Loucy (cell line): Measurements from ENCODE around the gene SGO2.

ENCODE experiments used
- H2AFZ ChIP-seq: fragments of 200-600 bp; sonication (generic); 2 replicates; pipeline ENCODE4 v1.6.0; 2016; ENCODE audit warnings: antibody characterized with exemption, mild to moderate bottlenecking, low read length, moderate library complexity
- H3F3A ChIP-seq: fragments of 200-600 bp; 2 replicates; pipeline ENCODE4 v1.6.0; 2016; ENCODE audit warnings: antibody characterized with exemption, low read depth, mild to moderate bottlenecking
- H3K27me3 ChIP-seq: fragments of 200-600 bp; sonication (generic); 2 replicates; pipeline ENCODE4 v1.6.1; 2014; ENCODE audit warnings: low read length, mild to moderate bottlenecking; ENCODE audit not compliant: insufficient read depth, poor library complexity, severe bottlenecking
- H3K36me3 ChIP-seq: fragments of 200-600 bp; sonication (generic); 2 replicates; pipeline ENCODE4 v1.6.1; 2016; ENCODE audit warnings: low read length; ENCODE audit not compliant: insufficient read depth
- H3K4me1 ChIP-seq: fragments of 200-600 bp; sonication (generic); 2 replicates; pipeline ENCODE4 v1.5.1; 2014; ENCODE audit warnings: low read length, mild to moderate bottlenecking; ENCODE audit not compliant: insufficient read depth, poor library complexity, severe bottlenecking
- H3K4me2 ChIP-seq: fragments of 200-600 bp; sonication (generic); 2 replicates; pipeline ENCODE4 v1.6.0; 2014; ENCODE audit warnings: antibody characterized with exemption, low read length, low read depth, mild to moderate bottlenecking; ENCODE audit not compliant: poor library complexity, severe bottlenecking
- H3K4me3 ChIP-seq: fragments of 200-600 bp; sonication (generic); 2 replicates; pipeline ENCODE4 v1.5.1; 2014; ENCODE audit warnings: low read length, mild to moderate bottlenecking, mixed read lengths; ENCODE audit not compliant: poor library complexity, severe bottlenecking
- H3K79me2 ChIP-seq: fragments of 200-600 bp; sonication (generic); 2 replicates; pipeline ENCODE4 v1.6.1; 2014; ENCODE audit warnings: low read length; ENCODE audit not compliant: insufficient read depth
- H3K9ac ChIP-seq: fragments of 200-600 bp; sonication (generic); 2 replicates; pipeline ENCODE4 v1.6.0; 2014; ENCODE audit warnings: mild to moderate bottlenecking, low read depth, low read length, moderate library complexity; ENCODE audit not compliant: poor library complexity, severe bottlenecking
- H3K9me2 ChIP-seq: fragments of 200-600 bp; sonication (generic); replicated peaks from 2 replicates; pipeline ENCODE4 v1.6.1; 2016; ENCODE audit warnings: low read depth, low read length, mixed read lengths
- H3K9me3 ChIP-seq: fragments of 200-600 bp; sonication (generic); 2 replicates; pipeline ENCODE4 v1.6.1; 2014; ENCODE audit warnings: mild to moderate bottlenecking, antibody characterized with exemption, low read length, low read depth; ENCODE audit not compliant: insufficient read depth
- H4K20me1 ChIP-seq: fragments of 200-600 bp; sonication (generic); 2 replicates; pipeline ENCODE4 v1.6.0; 2014; ENCODE audit warnings: antibody characterized with exemption, low read length, mild to moderate bottlenecking; ENCODE audit not compliant: insufficient read depth, poor library complexity, severe bottlenecking
- CTCF ChIP-seq: fragments of 200-600 bp; sonication (generic); conservative IDR thresholded peaks from 2 replicates; pipeline ENCODE4 v1.5.1; 2014; ENCODE audit warnings: mild to moderate bottlenecking, antibody characterized with exemption, low read length
- EZH2phosphoT487 ChIP-seq: fragments of 200-600 bp; IDR thresholded peaks from 2 replicates; pipeline ENCODE4 v1.6.1; 2018; ENCODE audit warnings: antibody characterized with exemption, mild to moderate bottlenecking, moderate library complexity, borderline replicate concordance

The SGO2 gene

DNA sequence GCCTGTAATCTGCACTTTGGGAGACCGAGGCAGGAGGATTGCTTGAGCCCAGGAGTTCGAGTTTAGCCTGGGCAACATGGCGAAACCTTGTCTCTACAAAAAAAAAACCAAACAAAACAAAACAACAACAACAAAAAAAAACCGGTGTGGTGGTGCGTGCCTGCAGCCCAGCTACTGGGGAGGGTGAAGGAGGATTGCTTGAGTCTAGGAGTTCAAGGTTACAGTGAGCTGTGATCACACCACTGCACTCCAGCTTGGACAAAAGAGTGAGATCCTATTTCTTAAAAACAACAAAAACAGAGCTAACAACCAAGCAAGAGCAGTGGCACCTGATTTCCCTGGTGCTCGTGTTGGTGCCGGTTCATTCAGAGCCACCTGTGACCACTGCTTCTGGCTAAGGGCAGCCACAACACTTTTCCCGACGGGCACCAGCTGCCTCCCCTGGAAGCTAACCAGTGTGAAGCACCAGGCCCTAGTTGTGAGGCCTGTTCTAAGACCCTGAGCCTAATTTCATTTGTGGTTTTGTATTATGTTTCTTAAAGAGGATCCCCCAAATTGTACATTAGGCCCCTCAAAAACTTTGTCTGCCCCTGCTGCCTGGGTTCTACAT, 61.1 kb downstream of the SGO2 start:
- no peaks in the 10 kb centered on the region for H3F3A ChIP-seq
- no peaks in the 10 kb centered on the region for H3K27me3 ChIP-seq
- no peak for TF ChIP-seq EZH2phosphoT487
- no peak overlapping the region for H2AFZ ChIP-seq
- no peaks in the 10 kb centered on the region for H3K79me2 ChIP-seq
- H3K9ac ChIP-seq, result no peak overlapping the region
- H3K9me3 ChIP-seq, result no peaks in the 10 kb centered on the region
- H3K4me1 ChIP-seq, result no peaks in the 10 kb centered on the region
- H3K9me2 ChIP-seq, result no peaks in the 10 kb centered on the region
- no peaks in the 10 kb centered on the region for H4K20me1 ChIP-seq
- H3K36me3 ChIP-seq, result peaks cover 11% of the 10 kb centered on the region; the same call in 1 of the 2 replicates
- no peak overlapping the region for H3K4me3 ChIP-seq
- no peak overlapping the region for H3K4me2 ChIP-seq

GRCh38 chr2:200588076-200588678, 62.2 kb downstream of the SGO2 start:
- H3F3A ChIP-seq, result no peaks in the 10 kb centered on the region
- no peak overlapping the region for H3K4me2 ChIP-seq
- no peak overlapping the region for H3K4me3 ChIP-seq
- H3K36me3 ChIP-seq, result peaks cover 10% of the 10 kb centered on the region; the same call in 1 of the 2 replicates
- no peaks in the 10 kb centered on the region for H4K20me1 ChIP-seq
- H2AFZ ChIP-seq, result no peak overlapping the region
- H3K9me2 ChIP-seq, result no peaks in the 10 kb centered on the region
- TF ChIP-seq EZH2phosphoT487 (no peak), CTCF (no peak)
- no peaks in the 10 kb centered on the region for H3K4me1 ChIP-seq
- no peak overlapping the region for H3K9ac ChIP-seq
- no peaks in the 10 kb centered on the region for H3K27me3 ChIP-seq
- no peaks in the 10 kb centered on the region for H3K79me2 ChIP-seq
- H3K9me3 ChIP-seq, result no peaks in the 10 kb centered on the region

DNA sequence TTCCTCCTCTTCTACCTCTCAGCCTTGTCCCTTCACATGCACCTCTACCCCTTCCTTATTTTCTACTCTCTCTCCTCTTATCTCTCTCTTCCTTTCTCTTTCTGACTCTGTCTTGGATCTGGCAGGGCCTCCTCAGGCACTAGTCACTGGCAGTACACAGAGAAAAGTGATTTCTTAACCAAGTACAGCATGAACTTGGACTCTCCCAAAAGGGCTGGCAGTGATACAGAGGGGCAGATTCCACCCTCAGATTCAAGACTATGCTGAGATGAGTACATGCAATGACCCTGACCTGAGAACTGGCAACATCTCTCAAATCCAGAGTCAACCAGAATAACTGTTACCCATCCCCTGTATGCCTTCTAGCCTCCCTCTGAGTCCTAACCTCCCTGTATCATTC, 64.1 kb downstream of the SGO2 start:
- Histone ChIP-seq H3K9me2 (no peaks in the 10 kb centered on the region), H3K36me3 (no peaks in the 10 kb centered on the region), H3K4me3 (no peak overlapping the region), H3K9me3 (no peaks in the 10 kb centered on the region), H3K9ac (no peak overlapping the region), H3K4me1 (no peaks in the 10 kb centered on the region), H3K4me2 (no peak overlapping the region), H3F3A (no peaks in the 10 kb centered on the region), H4K20me1 (no peaks in the 10 kb centered on the region), H3K79me2 (no peaks in the 10 kb centered on the region), H2AFZ (no peak overlapping the region), H3K27me3 (no peaks in the 10 kb centered on the region)
- TF ChIP-seq CTCF (no peak), EZH2phosphoT487 (no peak)

GRCh38 chr2:200591308-200591707, 65.3 kb downstream of the SGO2 start:
- no peaks in the 10 kb centered on the region for H3K27me3 ChIP-seq

More at GRCh38 chr2:200591308-200591707, 65.3 kb downstream of the SGO2 start:
- Histone ChIP-seq H3K36me3 (no peaks in the 10 kb centered on the region), H3K9ac (no peak overlapping the region), H3K4me3 (no peak overlapping the region), H3K9me3 (no peaks in the 10 kb centered on the region), H3K9me2 (no peaks in the 10 kb centered on the region), H3K4me1 (no peaks in the 10 kb centered on the region), H3K4me2 (no peak overlapping the region), H4K20me1 (no peaks in the 10 kb centered on the region), H3F3A (no peaks in the 10 kb centered on the region), H3K79me2 (no peaks in the 10 kb centered on the region), H2AFZ (no peak overlapping the region)
- TF ChIP-seq CTCF, result no peak
- TF ChIP-seq EZH2phosphoT487, result no peak
